Activated CD4-positive, alpha-beta T cell treated with anti-CD3 and anti-CD28 coated beads for 36 hours (primary cell): ENCODE data around the gene USP16. TPM values are rescaled to one million over a fixed set of nuclear protein-coding genes. Genes with fewer than 3 reads are reported as not detected.

Experiments used
- ATAC-seq: fragments of 200-7000 bp; cut with Tn5 transposase; one replicate; pipeline ENCODE4 v1.10.0; 2021; ENCODE audit warnings: mild to moderate bottlenecking, moderate library complexity
- CTCF ChIA-PET: fragments of 350-600 bp; sonication (Branson Sonifier 250); formaldehyde crosslinking; loops from one replicate; lab custom pipeline; 2021; ENCODE audit warnings: antibody characterized with exemption; lab: Charles Lee
- POLR2A ChIA-PET: fragments of 350-600 bp; sonication (Branson Sonifier 250); formaldehyde crosslinking; loops from one replicate; lab custom pipeline; 2021; ENCODE audit warnings: antibody characterized with exemption, inconsistent platforms; lab: Charles Lee
- DNase-seq: peaks from one replicate; pipeline ENCODE4 v3.0.0-alpha.2; 2020
- H3K27ac Mint-ChIP-seq: one replicate; pipeline ENCODE4 v1.8.0; 2021; ENCODE audit warnings: mixed read lengths
- H3K27me3 Mint-ChIP-seq: one replicate; pipeline ENCODE4 v1.8.0; 2021; ENCODE audit warnings: mixed read lengths
- H3K36me3 Mint-ChIP-seq: one replicate; pipeline ENCODE4 v1.8.0; 2021; ENCODE audit warnings: low read depth, mixed read lengths
- H3K4me1 Mint-ChIP-seq: one replicate; pipeline ENCODE4 v1.8.0; 2021; ENCODE audit warnings: mixed read lengths
- H3K4me3 Mint-ChIP-seq: one replicate; pipeline ENCODE4 v1.8.0; 2021; ENCODE audit warnings: mild to moderate bottlenecking, moderate library complexity, mixed read lengths
- H3K9me3 Mint-ChIP-seq: one replicate; pipeline ENCODE4 v1.8.0; 2021; ENCODE audit warnings: low read depth, mixed read lengths
- intact Hi-C, 2 experiments: fragments of 100-400 bp; cut with DNase I in 1 of 2; cut with micrococcal nuclease in 1 of 2; formaldehyde crosslinking; loops; one replicate each; pipeline versions ENCODE4 v1.14.2 to v1.15.1; 2022 to 2024; cut with DNase I, micrococcal nuclease
- total RNA-seq, 2 experiments: library from RNA; stranded (reverse); gene quantifications; one replicate each; pipeline ENCODE4 v1.2.3, GENCODE V29; 2021

USP16 gene
- total RNA-seq, 2 experiments from 2014 or later, result 41.1 to 41.7 TPM

DNA sequence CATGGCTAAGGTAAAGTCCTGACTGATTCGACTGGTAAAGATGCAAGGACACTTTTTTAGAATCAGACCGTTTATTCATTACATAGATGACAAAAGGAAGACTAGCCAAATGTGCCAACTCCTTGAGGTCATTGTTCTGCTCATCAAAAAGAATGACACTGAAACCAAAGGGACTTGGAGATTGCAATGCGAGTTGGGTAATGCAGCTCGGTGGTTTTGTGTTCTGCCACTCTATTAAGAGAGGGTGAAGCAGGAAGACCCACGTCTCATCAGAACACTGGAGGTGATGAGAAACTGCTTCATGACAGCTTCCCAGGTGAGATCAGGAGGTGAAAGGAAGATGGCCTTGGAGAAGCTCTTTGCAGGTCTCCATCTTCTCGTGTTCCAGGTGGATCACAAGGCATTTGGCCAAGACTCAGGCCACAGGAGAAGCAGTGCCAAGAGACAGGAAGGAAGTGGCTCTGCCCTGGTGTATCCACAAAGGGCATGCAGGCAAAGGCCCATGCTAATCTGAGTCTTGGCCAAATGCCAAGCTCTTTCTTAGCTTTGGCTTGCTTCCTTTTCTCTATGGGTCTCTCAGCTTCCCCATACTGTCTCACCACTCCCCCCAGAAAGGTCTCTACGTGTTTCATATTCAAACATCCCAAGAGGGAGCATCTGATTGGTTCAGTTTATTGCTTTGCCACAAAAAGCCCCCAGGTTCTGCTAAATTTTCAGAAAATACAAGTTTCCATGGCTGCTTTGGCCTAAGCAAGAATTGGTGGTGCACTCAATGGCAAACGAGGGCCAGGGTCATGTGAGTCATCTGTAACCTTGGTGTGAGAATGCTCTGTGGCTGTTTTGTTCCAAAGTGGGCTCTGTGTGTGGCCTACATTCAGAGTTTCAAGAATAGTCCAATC, 54.6 kb downstream of the USP16 start:
- DNase-seq (peak; percentile 61), ATAC-seq (peak; percentile 62)
- Mint-ChIP-seq H3K27ac (peak overlapping the region; percentile 85), H3K4me1 (peaks cover 59% of the 10 kb centered on the region), H3K36me3 (peaks cover 7% of the 10 kb centered on the region), H3K4me3 (peak overlapping the region; percentile 80), H3K27me3 (no peaks in the 10 kb centered on the region), H3K9me3 (no peaks in the 10 kb centered on the region)
- ChIA-PET POLR2A (no interaction called here), CTCF (interaction anchor here (0.6 to 1.2 kb wide), 4 partner anchors 10 to 292 kb away, joined by 3 to 4 read pairs (median 3); no protein-coding TSS in a partner anchor)
- intact Hi-C loops, result loop anchor here in 1 of 2 experiments (2.0 to 5.0 kb wide), 3 partner anchors 194 to 358 kb away; a partner anchor contains a TSS

DNA sequence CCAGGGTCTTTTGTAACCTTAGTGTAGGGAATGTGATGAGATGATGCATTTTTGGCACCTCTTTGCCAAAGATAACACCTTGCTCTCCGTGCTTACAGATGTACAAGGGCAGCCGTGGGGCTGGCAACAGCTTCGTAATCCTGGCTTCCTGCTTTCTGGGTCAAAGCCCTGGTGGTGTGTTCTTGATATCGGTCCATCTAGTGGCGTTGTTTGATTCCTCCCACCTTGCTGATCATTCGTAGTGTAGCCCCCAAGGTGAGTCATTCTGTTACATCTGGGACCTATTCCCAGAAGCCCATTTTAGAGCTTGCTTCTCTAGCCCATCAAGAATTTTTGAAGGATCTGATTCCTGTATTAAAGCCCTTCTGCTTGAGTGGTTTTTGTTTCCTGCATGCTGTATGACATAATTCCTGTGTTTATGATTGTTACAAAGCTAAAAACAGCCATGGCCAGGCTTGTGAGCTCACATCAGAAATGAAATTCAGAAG, 56.0 kb downstream of the USP16 start:
- Mint-ChIP-seq H3K36me3 (peaks cover 7% of the 10 kb centered on the region), H3K9me3 (no peaks in the 10 kb centered on the region), H3K4me1 (peaks cover 55% of the 10 kb centered on the region), H3K4me3 (peak overlapping the region; percentile 14), H3K27ac (peak overlapping the region; percentile 85), H3K27me3 (no peaks in the 10 kb centered on the region)
- POLR2A ChIA-PET, result no interaction called here
- intact Hi-C loops, result no loop called here
- CTCF ChIA-PET, result interaction anchor here (0.6 kb wide), 1 partner anchor 12 kb away, joined by 3 read pairs; no protein-coding TSS in a partner anchor
- DNase-seq (no peak), ATAC-seq (no peak)

DNA sequence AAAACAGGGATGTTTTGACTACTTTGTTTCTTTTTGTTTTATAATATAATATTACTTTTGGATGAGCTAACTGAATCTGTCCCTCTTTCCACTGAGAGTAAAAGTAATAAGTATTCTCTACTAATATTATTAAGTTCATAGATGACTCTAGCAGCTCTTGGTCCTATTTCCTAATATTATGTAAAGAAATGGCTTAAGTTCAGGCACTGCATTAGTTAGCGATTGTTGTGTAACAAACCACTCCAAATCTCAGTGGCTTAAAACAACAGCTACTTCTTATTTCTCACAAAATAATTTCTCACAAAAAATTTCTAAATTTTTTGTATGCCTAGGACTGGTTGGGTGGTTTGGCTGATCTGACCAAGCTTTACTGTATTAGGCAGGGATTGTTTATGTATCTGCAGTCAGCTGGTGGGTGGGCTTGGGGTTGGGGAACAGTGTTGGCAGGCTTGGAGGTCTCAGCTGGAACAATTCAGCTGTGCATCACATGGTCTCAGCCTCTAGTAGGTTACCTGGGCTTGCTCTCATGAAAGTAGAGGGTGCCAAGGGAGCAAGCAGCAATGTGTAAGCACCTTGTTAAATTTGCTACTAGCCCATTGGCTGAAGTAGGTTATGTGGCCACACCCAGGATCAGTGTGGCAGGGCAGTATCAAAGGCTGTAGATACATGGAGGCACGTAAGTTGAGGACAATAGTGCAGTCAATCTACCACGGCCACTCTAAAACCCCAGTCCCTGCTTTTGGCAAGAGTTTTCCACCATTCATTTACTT, 57.8 kb downstream of the USP16 start:
- Mint-ChIP-seq H3K4me3 (no peak overlapping the region), H3K27me3 (no peaks in the 10 kb centered on the region), H3K4me1 (peaks cover 41% of the 10 kb centered on the region), H3K27ac (no peak overlapping the region), H3K9me3 (no peaks in the 10 kb centered on the region), H3K36me3 (peaks cover 5% of the 10 kb centered on the region)
- DNase-seq (no peak), ATAC-seq (no peak)
- intact Hi-C loops, result no loop called here
- CTCF ChIA-PET, result interaction anchor here (0.9 to 2.1 kb wide), 5 partner anchors 10 to 294 kb away, joined by 3 to 6 read pairs (median 4); no protein-coding TSS in a partner anchor
- POLR2A ChIA-PET, result interaction anchor here (0.6 to 0.8 kb wide), 2 partner anchors 9 to 218 kb away, joined by 3 to 4 read pairs; partner anchors contain the start of gene CCT8

DNA sequence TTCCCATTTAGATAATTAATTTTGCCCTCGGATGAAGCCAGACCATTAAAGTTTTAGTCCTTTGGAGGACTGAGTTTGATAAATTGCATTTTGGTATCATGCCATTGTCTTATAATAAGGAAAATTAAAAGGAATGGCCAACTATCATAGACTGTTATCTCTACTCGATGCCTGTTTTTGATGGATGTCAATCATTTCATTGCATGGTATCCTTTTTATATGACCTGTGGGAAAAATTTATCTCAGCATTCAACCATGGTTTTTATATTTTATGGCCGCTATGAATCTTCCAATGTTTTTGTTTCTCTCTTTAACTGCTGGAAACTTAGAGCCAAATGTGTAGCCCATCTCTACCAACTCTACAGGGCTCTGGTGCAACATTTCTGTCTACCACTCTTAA, 58.8 kb downstream of the USP16 start:
- no peak overlapping the region for H3K27ac Mint-ChIP-seq

DNA sequence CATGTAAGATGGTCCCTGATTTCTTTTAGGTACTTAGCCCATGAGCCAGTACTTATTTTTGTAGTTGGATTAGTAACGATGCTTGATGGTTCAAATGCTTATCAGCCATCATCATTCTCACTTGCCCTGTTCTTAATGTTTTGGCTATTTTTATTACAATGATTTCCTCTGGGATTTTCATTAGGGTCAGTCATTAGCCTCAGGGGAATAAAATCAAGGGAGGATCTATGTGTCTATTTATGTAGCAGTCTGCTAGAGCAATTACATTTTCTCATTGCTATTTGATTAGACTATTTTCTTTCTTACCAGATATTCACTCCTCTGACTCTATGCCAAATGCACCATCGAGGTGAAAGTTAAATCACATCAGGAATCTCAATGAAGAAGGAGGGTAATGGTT, 59.9 kb downstream of the USP16 start:
- POLR2A ChIA-PET, result no interaction called here
- CTCF ChIA-PET, result no interaction called here

More for the DNA sequence above, 58.8 kb downstream of the USP16 start:
- Mint-ChIP-seq H3K4me3 (no peak overlapping the region), H3K36me3 (peaks cover 5% of the 10 kb centered on the region), H3K27me3 (no peaks in the 10 kb centered on the region), H3K9me3 (no peaks in the 10 kb centered on the region), H3K4me1 (peaks cover 40% of the 10 kb centered on the region)
- intact Hi-C loops, result no loop called here
- no peak for ATAC-seq
- ChIA-PET CTCF (interaction anchor here (1.4 to 2.1 kb wide), 2 partner anchors 11 to 278 kb away, joined by 4 to 5 read pairs; no protein-coding TSS in a partner anchor), POLR2A (no interaction called here)
- DNase-seq, result no peak

DNA sequence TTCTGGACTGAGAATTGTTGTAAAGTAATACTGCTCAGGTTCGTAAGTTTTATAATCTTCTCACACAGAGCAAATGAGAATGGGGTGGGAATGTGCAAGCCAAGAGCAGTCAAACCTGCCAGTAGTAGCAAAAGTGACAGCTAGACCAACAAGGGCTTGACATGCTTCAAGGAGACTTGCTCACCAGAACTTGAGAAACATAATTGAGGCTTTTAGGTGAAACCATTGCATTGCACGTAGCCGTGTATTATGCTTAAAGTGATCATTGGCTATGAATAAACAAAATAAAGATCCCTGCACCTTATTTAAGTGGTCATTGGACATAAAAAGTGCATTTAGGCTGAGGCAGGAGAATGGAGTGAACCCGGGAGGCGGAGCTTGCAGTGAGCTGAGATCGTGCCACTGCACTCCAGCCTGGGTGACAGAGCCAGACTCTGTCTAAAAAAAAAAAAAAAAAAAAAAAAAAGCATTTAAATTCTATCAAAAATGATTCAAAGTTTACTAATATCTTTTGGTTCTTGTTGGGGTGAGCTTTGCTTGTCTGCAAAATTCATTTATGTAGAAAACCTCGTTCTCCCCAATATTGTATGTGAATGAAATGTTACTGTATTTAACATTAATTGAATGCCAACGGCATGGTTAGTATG, 60.8 kb downstream of the USP16 start:
- Mint-ChIP-seq H3K27me3 (no peaks in the 10 kb centered on the region), H3K27ac (no peak overlapping the region), H3K36me3 (no peaks in the 10 kb centered on the region), H3K4me3 (no peak overlapping the region), H3K9me3 (no peaks in the 10 kb centered on the region), H3K4me1 (peaks cover 21% of the 10 kb centered on the region)
- POLR2A ChIA-PET, result no interaction called here
- intact Hi-C loops, result no loop called here
- CTCF ChIA-PET, result interaction anchor here (0.7 to 1.0 kb wide), 3 partner anchors 287 to 381 kb away, joined by 3 to 6 read pairs (median 3); no protein-coding TSS in a partner anchor
- no peak for DNase-seq
- no peak for ATAC-seq

More for the DNA sequence above, 59.9 kb downstream of the USP16 start:
- DNase-seq (no peak), ATAC-seq (no peak)
- H3K36me3 Mint-ChIP-seq, result no peaks in the 10 kb centered on the region
- peaks cover 29% of the 10 kb centered on the region for H3K4me1 Mint-ChIP-seq
- H3K27ac Mint-ChIP-seq, result no peak overlapping the region
- intact Hi-C loops, result no loop called here
- H3K9me3 Mint-ChIP-seq, result no peaks in the 10 kb centered on the region
- H3K4me3 Mint-ChIP-seq, result no peak overlapping the region
- no peaks in the 10 kb centered on the region for H3K27me3 Mint-ChIP-seq

DNA sequence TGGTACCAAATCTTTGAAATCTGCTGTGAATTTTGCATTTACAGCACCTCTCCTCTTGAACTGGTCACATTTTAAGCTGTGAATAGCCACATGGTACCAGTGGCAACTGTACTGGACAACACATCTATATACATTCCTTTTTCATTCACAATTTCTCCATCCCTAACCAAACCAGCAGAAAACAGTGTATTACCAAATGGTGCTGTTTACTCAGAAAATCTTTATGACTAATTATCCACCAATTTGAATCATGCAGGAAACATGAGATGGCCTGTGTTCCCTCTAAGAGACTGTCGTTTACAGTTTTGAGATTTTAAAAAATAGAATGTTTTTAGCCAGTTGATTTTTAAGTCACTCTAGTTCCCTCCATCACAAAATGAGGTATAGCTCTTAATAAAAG, 66.6 kb downstream of the USP16 start:
- H3K27ac Mint-ChIP-seq, result no peak overlapping the region
- ChIA-PET CTCF (interaction anchor here (0.7 to 4.8 kb wide), 6 partner anchors 17 to 285 kb away, joined by 3 to 23 read pairs (median 4); no protein-coding TSS in a partner anchor), POLR2A (no interaction called here)
- H3K27me3 Mint-ChIP-seq, result no peaks in the 10 kb centered on the region
- peaks cover 17% of the 10 kb centered on the region for H3K4me1 Mint-ChIP-seq
- peaks cover 2% of the 10 kb centered on the region for H3K36me3 Mint-ChIP-seq
- intact Hi-C loops, result loop anchor here (1.0 to 10.0 kb wide), 9 partner anchors 66 to 758 kb away; partner anchors contain the start of gene BACH1 (in 2 of the 2)
- DNase-seq, result no peak
- ATAC-seq, result peak; percentile 71
- H3K4me3 Mint-ChIP-seq, result no peak overlapping the region
- H3K9me3 Mint-ChIP-seq, result no peaks in the 10 kb centered on the region

DNA sequence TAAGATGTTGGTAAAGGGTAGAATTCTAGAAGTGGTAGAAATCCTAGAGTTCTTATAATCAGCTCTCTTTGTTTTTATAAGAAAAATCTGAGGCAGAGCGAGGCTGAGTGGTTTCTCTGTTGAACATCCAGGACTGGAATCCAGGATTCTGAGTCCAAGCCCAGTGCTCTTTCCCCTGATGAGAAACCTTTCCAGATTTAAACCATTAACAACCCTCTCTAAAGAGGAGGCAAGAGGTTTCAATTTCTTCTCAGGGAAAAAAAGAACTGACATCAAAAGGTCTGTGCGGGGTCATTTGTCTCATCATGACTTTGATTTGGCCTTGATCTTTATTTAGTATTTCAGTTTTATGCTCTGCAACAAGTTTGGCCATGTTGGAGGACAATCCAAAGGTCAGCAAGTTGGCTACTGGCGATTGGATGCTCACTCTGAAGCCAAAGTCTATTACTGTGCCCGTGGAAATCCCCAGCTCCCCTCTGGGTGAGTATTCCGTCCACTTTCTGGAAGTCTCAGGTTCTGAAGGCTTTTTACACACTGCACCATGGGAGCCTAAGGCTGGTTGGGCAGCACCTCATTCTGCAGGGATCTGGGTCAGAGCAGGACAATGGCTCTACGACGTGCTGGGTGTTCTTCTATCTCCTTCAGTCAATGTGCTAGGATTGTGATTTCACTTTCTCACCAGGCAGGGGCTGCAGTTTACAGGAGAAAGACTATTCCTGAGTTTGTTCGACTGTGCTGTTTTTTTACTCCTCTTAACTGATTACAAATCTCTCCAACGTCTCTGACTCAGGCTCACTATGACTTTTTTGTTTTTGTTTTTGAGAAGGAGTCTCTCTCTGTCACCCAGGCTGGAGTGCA, 67.9 kb downstream of the USP16 start:
- ATAC-seq, result peak; percentile 60
- no peaks in the 10 kb centered on the region for H3K9me3 Mint-ChIP-seq

DNA sequence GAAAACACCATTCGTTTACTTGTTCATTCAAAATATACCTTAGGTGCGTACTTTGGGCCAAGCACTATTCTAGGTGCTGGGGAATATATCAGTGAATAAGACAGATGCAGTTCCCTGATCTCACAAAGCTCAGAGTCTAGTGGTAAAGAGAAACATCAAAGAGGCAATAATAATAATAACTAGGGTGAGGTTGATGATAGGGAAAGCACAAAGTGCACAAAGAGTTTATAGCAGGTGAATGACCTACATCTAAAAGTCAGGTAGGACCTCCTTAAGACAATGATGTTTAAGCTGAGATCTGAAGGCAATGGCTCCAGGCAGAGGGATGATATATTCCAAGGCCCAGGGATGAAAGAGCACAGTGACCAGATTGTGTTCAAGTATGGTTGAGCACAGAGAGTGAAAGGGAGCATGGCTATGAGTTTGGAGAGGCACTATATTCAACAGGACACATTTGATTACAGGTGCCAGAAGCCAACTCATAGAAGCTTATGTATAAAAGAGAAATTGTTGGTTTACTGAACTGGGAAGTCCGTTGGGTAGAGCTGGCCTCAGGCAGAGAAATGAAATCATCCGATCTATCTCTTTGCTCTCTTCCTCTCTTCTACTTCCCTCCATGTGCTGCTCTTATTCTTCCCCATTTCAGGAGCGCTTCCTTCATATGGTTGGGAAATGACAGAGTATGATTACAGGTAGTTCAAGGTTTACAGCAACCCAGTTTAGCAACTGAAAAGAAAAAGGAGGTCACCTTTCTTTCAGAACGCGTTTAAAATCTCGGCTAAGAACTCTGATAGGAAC, 71.9 kb downstream of the USP16 start:
- peaks cover 9% of the 10 kb centered on the region for H3K4me1 Mint-ChIP-seq
- H3K27me3 Mint-ChIP-seq, result no peaks in the 10 kb centered on the region
- intact Hi-C loops, result loop anchor here in 1 of 2 experiments (10.0 kb wide), 1 partner anchor 98 kb away; no protein-coding TSS in a partner anchor
- no peak overlapping the region for H3K4me3 Mint-ChIP-seq
- ChIA-PET CTCF (interaction anchor here (1.2 kb wide), 1 partner anchor 9 kb away, joined by 4 read pairs; no protein-coding TSS in a partner anchor), POLR2A (no interaction called here)
- H3K9me3 Mint-ChIP-seq, result no peaks in the 10 kb centered on the region
- peaks cover 2% of the 10 kb centered on the region for H3K36me3 Mint-ChIP-seq
- H3K27ac Mint-ChIP-seq, result no peak overlapping the region
- DNase-seq (no peak), ATAC-seq (no peak)

More for the DNA sequence above, 67.9 kb downstream of the USP16 start:
- H3K4me1 Mint-ChIP-seq, result peaks cover 17% of the 10 kb centered on the region
- DNase-seq, result no peak
- intact Hi-C loops, result loop anchor here (5.0 to 10.0 kb wide), 5 partner anchors 65 to 565 kb away; no protein-coding TSS in a partner anchor
- H3K27ac Mint-ChIP-seq, result peak overlapping the region; percentile 59
- no peaks in the 10 kb centered on the region for H3K27me3 Mint-ChIP-seq
- ChIA-PET CTCF (interaction anchor here (0.9 to 2.3 kb wide), 9 partner anchors 10 to 284 kb away, joined by 3 to 6 read pairs (median 4); no protein-coding TSS in a partner anchor), POLR2A (no interaction called here)
- no peak overlapping the region for H3K4me3 Mint-ChIP-seq
- peaks cover 2% of the 10 kb centered on the region for H3K36me3 Mint-ChIP-seq
